Measurements from ENCODE around the gene VPREB1. TPM values are rescaled to one million over a fixed set of nuclear protein-coding genes. Genes with fewer than 3 reads are reported as not detected.

The VPREB1 gene
- polyA plus RNA-seq, 2 of the 4 experiments (the other 2 are of a cell fraction), result not detected

DNA sequence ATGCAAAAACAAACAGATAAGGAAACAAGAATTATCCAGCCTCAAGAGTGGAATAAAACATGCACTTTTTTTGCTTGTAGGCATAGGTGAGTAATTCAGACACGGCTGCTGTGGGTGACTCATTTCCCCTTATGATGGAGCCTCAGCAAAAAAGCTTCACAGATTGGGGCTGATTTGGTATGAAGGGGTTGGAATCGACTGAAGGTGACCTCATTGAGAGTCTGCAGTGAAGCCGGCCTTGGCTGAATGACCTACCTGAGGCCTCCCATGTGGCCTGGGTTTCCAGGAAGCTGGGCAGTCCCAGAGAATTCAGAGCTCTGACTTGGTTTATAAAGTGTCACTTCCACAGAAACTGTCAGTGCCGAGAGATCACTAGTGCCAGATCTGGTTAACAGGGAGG is 34.2 kb upstream of the VPREB1 start:
- Histone ChIP-seq H3K4me1 (peaks cover 7% of the 10 kb centered on the region; the same call in 2 of the 3 replicates), H3K27ac (peak overlapping the region in 1 of 2 experiments; percentile 56; a peak in 1 of 6 replicates), H3K4me3 (no peak overlapping the region), H3K9me3 (no peaks in the 10 kb centered on the region), H3K4me2 (peak overlapping the region; percentile 34; the same call in 1 of the 3 replicates)
- DNase-seq (ENCODE audit: low read depth in 1 of 2, low spot score in 1 of 2), result peak in 1 of 2 experiments; percentile 19
- 23% methylated on average over 4 of the region's 4 CpGs for WGBS (ENCODE audit: missing lambda C conversion rate)
- TF ChIP-seq SREBF2 (IDR thresholded peaks at IDR 0.05) (no peak), ESRRA (IDR thresholded peaks at IDR 0.05; ENCODE audit: borderline replicate concordance, low read length) (no peak), FOSL2 (IDR thresholded peaks at IDR 0.05) (no peak), FOSL2 (CRISPR knock-in tag; IDR thresholded peaks at IDR 0.05) (peak; percentile 24; the same call in 1 of the 2 replicates)
- POLR2A ChIA-PET, result no interaction called here
- CTCF ChIA-PET, result interaction anchor here (3.0 to 5.8 kb wide), 2 partner anchors 9 to 13 kb away, joined by 17 to 34 read pairs; no protein-coding TSS in a partner anchor
- no peak for FAIRE-seq
- ATAC-seq, result peak in 1 of 2 experiments; percentile 37; a peak in 2 of 6 replicates

DNA sequence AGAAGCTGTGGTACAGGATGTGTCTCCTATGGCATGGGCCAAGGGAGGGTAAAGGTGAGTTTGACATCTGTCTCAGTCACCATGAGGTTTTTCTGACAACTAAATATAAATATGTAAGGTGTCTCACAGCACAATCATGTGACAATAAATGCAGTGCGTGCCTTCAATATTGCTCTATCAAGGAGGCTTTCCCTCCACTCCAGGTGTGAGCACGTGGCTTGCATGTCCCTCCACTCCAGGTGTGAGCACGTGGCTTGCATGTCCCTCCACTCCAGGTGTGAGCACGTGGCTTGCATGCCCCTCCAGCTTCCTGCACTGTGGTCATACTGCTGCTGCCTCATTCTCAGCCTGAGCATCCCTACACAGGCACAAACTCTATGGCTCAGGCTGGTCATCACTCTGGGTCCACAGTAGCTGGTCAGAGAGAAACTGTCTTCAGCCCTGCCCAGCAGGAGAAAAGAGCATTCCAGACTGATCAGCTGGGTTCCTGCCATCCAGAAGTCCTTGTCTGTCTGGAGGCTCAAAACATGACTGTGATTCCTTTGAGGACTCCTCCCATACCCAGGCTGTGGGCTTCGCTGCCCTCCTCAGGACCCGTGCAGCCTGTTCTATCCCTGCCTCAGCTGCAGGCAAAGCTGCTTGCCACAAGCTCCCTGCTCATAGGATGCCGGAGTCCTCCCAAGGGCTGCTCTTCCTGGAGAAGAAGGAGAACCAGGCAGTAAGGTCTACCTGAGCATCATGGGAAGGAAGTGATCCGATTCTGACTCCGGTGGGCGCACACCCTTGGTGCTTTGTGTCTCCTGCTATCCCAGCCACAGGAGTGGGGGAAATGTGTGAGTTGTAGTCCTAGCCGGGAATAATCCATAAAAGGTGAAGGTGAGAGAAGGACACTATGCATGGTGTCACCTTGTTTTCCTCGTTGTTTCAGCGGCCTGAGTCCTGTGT is 33.4 kb upstream of the VPREB1 start:
- no peaks in the 10 kb centered on the region for H3K9me3 ChIP-seq
- FAIRE-seq (no peak), ATAC-seq (no peak), DNase-seq (ENCODE audit: low read depth in 1 of 2, low spot score in 1 of 2) (no peak)
- 74% methylated on average over 13 of the region's 13 CpGs for WGBS (ENCODE audit: missing lambda C conversion rate)
- TF ChIP-seq GATA3 (IDR thresholded peaks at IDR 0.05; ENCODE audit: borderline replicate concordance), result no peak
- no peak for TF ChIP-seq FOSB (CRISPR knock-in tag; IDR thresholded peaks at IDR 0.05)
- ChIA-PET POLR2A (no interaction called here), CTCF (interaction anchor here (3.0 to 5.8 kb wide), 2 partner anchors 10 to 14 kb away, joined by 17 to 34 read pairs; no protein-coding TSS in a partner anchor)
- no peak overlapping the region for H3K4me2 ChIP-seq
- peaks cover 7% of the 10 kb centered on the region; the same call in 2 of the 3 replicates for H3K4me1 ChIP-seq
- H3K27ac ChIP-seq, result peak overlapping the region in 1 of 2 experiments; percentile 56; a peak in 1 of 6 replicates
- H3K4me3 ChIP-seq, result no peak overlapping the region

DNA sequence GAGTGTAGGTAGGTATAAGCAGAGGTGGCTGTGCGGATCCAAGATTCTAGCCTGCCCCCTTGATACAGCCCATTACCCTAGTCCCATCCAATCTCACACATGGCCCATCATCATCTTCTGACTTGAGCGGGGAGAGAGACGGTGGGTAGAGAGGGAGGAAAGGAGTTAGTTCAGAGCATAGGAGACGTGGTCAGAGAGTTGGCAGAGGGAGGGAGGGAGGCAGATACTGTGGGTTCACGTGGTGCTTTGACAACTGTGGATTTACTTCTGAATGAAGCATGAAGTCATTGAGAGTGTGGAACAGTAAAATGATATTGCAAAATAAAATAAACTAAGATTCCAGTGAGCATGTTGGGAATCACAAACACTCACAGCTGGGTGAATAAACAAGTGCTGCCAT is 31.4 kb upstream of the VPREB1 start:
- no peak overlapping the region for H3K4me2 ChIP-seq
- 79% methylated on average over 5 of the region's 5 CpGs for WGBS (ENCODE audit: missing lambda C conversion rate)
- FAIRE-seq (no peak), ATAC-seq (no peak), DNase-seq (ENCODE audit: low read depth in 1 of 2, low spot score in 1 of 2) (no peak)
- TF ChIP-seq, protein P1, sequence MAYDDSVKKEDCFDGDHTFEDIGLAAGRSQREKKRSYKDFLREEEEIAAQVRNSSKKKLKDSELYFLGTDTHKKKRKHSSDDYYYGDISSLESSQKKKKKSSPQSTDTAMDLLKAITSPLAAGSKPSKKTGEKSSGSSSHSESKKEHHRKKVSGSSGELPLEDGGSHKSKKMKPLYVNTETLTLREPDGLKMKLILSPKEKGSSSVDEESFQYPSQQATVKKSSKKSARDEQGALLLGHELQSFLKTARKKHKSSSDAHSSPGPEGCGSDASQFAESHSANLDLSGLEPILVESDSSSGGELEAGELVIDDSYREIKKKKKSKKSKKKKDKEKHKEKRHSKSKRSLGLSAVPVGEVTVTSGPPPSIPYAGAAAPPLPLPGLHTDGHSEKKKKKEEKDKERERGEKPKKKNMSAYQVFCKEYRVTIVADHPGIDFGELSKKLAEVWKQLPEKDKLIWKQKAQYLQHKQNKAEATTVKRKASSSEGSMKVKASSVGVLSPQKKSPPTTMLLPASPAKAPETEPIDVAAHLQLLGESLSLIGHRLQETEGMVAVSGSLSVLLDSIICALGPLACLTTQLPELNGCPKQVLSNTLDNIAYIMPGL (CRISPR knock-in tag; IDR thresholded peaks at IDR 0.05; ENCODE audit: borderline replicate concordance), result no peak
- TF ChIP-seq ZC3H11A (IDR thresholded peaks at IDR 0.05), result no peak
- no peak for TF ChIP-seq CHD2 (IDR thresholded peaks at IDR 0.05; ENCODE audit: low read length, partially characterized antibody)
- TF ChIP-seq BHLHE40 (IDR thresholded peaks at IDR 0.05; ENCODE audit: low read depth, low read length), result no peak
- no peak for TF ChIP-seq TFCP2L1 (CRISPR knock-in tag; IDR thresholded peaks at IDR 0.05)
- TF ChIP-seq HDAC2 (IDR thresholded peaks at IDR 0.05), result no peak
- TF ChIP-seq NPAS2 (CRISPR knock-in tag; IDR thresholded peaks at IDR 0.05; ENCODE audit: borderline replicate concordance), result no peak
- no peak for TF ChIP-seq MAFK (IDR thresholded peaks at IDR 0.05; ENCODE audit: partially characterized antibody)
- TF ChIP-seq RFX5 (IDR thresholded peaks at IDR 0.05), result no peak
- no peak for TF ChIP-seq ZFP36 (IDR thresholded peaks at IDR 0.05; ENCODE audit: borderline replicate concordance, partially characterized antibody)
- TF ChIP-seq TP53 (CRISPR knock-in tag; IDR thresholded peaks at IDR 0.05), result no peak
- TF ChIP-seq CHD4 (IDR thresholded peaks at IDR 0.05; ENCODE audit: borderline replicate concordance), result no peak
- no peak for TF ChIP-seq RCOR1 (IDR thresholded peaks at IDR 0.05; ENCODE audit: low read depth, low read length)
- TF ChIP-seq CBX2 (IDR thresholded peaks at IDR 0.05; ENCODE audit: borderline replicate concordance, low read depth), result no peak
- no peak for TF ChIP-seq POLR2AphosphoS2 (conservative IDR thresholded peaks at IDR 0.05; ENCODE audit: low read length)
- TF ChIP-seq, protein P2, sequence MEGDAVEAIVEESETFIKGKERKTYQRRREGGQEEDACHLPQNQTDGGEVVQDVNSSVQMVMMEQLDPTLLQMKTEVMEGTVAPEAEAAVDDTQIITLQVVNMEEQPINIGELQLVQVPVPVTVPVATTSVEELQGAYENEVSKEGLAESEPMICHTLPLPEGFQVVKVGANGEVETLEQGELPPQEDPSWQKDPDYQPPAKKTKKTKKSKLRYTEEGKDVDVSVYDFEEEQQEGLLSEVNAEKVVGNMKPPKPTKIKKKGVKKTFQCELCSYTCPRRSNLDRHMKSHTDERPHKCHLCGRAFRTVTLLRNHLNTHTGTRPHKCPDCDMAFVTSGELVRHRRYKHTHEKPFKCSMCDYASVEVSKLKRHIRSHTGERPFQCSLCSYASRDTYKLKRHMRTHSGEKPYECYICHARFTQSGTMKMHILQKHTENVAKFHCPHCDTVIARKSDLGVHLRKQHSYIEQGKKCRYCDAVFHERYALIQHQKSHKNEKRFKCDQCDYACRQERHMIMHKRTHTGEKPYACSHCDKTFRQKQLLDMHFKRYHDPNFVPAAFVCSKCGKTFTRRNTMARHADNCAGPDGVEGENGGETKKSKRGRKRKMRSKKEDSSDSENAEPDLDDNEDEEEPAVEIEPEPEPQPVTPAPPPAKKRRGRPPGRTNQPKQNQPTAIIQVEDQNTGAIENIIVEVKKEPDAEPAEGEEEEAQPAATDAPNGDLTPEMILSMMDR (IDR thresholded peaks at IDR 0.05), result no peak
- TF ChIP-seq HOXB13 (CRISPR knock-in tag; IDR thresholded peaks at IDR 0.05; ENCODE audit: low read depth), result no peak
- TF ChIP-seq JUNB (IDR thresholded peaks at IDR 0.05), result no peak
- H3K27ac ChIP-seq, result no peak overlapping the region
- no peak overlapping the region for H3K4me3 ChIP-seq
- peaks cover 7% of the 10 kb centered on the region; the same call in 2 of the 3 replicates for H3K4me1 ChIP-seq
- CTCF ChIA-PET, result interaction anchor here (1.6 to 3.6 kb wide), 2 partner anchors 12 to 17 kb away, joined by 7 to 12 read pairs; no protein-coding TSS in a partner anchor
- POLR2A ChIA-PET, result no interaction called here
- H3K9me3 ChIP-seq, result no peaks in the 10 kb centered on the region

All from A549 (cell line).